ENCODE results near the gene COL13A1.

Gene COL13A1

DNA sequence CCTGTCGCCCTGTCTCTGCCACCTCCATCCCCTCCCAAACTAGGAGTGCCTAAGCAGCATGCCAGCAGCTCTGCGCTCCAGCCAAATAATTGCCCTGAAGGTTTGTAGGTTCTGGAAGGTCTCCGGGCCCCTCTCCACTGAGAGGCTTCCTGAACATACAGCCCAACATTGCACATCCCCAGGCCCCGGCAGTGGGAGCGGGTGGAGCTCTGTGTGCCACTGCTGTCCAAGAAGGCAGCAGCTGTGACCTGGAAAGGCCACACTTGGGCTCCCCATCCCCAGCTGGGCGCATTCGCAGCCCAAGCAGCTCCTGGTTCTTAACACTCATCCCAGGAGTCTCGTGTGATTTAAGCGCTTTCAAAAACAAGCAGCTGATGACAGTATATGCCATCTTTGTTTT is 95.7 kb downstream of the COL13A1 start:
- CTCF ChIA-PET, result interaction anchor here (0.7 to 1.1 kb wide), 4 partner anchors 11 to 358 kb away, joined by 3 to 4 read pairs (median 4); no protein-coding TSS in a partner anchor
- no peak overlapping the region for H3K27ac ChIP-seq
- no peak for DNase-seq (ENCODE audit: low spot score)
- TF ChIP-seq, protein P1, sequence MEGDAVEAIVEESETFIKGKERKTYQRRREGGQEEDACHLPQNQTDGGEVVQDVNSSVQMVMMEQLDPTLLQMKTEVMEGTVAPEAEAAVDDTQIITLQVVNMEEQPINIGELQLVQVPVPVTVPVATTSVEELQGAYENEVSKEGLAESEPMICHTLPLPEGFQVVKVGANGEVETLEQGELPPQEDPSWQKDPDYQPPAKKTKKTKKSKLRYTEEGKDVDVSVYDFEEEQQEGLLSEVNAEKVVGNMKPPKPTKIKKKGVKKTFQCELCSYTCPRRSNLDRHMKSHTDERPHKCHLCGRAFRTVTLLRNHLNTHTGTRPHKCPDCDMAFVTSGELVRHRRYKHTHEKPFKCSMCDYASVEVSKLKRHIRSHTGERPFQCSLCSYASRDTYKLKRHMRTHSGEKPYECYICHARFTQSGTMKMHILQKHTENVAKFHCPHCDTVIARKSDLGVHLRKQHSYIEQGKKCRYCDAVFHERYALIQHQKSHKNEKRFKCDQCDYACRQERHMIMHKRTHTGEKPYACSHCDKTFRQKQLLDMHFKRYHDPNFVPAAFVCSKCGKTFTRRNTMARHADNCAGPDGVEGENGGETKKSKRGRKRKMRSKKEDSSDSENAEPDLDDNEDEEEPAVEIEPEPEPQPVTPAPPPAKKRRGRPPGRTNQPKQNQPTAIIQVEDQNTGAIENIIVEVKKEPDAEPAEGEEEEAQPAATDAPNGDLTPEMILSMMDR (conservative IDR thresholded peaks at IDR 0.05; ENCODE audit: low read depth), result no peak
- POLR2A ChIA-PET (ENCODE audit: low non-redundant PET), result no interaction called here

DNA sequence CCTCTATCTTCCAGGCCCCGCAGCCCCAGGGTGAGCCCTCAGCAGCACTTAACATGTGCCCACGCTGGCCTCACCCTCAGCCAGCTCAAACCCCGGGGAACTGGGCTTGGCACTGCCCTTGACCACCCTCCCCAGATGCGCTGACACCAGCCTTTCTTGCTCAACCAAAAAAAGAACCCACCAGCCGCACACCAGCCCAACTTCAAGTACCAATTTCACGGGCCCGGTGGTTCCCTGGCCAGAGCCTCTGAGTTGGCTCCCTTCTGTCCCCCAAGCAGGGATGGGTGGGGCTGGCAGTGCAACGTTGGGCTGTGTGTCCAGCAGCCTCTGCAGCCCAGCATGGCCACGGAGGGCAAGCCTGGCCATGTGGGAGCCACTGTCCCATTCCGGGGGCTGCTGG is 96.3 kb downstream of the COL13A1 start:
- ChIA-PET POLR2A (ENCODE audit: low non-redundant PET) (no interaction called here), CTCF (interaction anchor here (0.7 to 1.1 kb wide), 4 partner anchors 12 to 358 kb away, joined by 3 to 4 read pairs (median 4); no protein-coding TSS in a partner anchor)
- H3K27ac ChIP-seq, result no peak overlapping the region
- TF ChIP-seq, protein P1 (conservative IDR thresholded peaks at IDR 0.05; ENCODE audit: low read depth), result no peak
- DNase-seq (ENCODE audit: low spot score), result no peak

DNA sequence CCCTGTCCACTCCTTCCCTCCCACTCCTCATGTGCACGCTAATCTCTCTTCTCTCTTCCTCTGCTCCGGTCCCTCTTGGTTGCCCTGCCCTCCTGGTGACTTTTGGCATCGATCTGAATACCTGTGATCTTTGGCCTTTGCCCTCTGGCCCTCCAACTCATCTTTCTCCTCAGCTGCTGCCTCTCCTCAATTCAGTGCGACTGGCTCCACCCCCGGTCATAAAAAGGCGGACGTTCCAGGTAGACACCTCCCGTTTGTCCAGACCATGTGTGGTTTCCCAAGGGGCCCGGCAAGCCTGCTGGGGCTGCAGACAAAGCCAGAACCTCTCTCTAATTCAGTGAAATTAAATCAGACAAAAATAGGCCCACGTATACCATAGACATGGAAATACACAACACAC is 96.8 kb downstream of the COL13A1 start:
- TF ChIP-seq, protein P1 (conservative IDR thresholded peaks at IDR 0.05; ENCODE audit: low read depth), result no peak
- CTCF ChIA-PET, result interaction anchor here (1.1 to 1.5 kb wide), 2 partner anchors 15 to 16 kb away, joined by 3 to 6 read pairs; no protein-coding TSS in a partner anchor
- POLR2A ChIA-PET (ENCODE audit: low non-redundant PET), result no interaction called here
- no peak for DNase-seq (ENCODE audit: low spot score)
- H3K27ac ChIP-seq, result no peak overlapping the region

DNA sequence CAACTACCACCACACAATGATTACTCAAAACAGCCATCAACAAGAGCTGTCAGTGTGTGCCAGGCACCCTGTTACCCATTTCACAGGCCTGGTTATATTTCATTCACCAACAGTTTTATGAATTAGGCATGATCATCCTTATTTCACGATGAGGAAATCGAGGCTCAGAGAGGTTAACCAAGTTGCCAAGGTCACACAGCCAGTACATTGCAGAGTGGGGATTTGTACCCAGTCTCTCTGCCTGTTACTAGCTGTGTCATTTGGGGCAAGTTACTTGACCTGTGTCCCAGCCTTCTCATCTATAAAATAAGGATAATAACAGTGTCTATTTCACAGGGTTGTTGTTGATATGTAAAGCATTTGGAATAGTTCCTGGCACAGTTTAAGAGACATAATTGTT is 97.2 kb downstream of the COL13A1 start:
- TF ChIP-seq, protein P1 (conservative IDR thresholded peaks at IDR 0.05; ENCODE audit: low read depth), result no peak
- ChIA-PET POLR2A (ENCODE audit: low non-redundant PET) (no interaction called here), CTCF (interaction anchor here (1.5 kb wide), 1 partner anchor 15 kb away, joined by 6 read pairs; no protein-coding TSS in a partner anchor)
- DNase-seq (ENCODE audit: low spot score), result no peak
- H3K27ac ChIP-seq, result no peak overlapping the region

DNA sequence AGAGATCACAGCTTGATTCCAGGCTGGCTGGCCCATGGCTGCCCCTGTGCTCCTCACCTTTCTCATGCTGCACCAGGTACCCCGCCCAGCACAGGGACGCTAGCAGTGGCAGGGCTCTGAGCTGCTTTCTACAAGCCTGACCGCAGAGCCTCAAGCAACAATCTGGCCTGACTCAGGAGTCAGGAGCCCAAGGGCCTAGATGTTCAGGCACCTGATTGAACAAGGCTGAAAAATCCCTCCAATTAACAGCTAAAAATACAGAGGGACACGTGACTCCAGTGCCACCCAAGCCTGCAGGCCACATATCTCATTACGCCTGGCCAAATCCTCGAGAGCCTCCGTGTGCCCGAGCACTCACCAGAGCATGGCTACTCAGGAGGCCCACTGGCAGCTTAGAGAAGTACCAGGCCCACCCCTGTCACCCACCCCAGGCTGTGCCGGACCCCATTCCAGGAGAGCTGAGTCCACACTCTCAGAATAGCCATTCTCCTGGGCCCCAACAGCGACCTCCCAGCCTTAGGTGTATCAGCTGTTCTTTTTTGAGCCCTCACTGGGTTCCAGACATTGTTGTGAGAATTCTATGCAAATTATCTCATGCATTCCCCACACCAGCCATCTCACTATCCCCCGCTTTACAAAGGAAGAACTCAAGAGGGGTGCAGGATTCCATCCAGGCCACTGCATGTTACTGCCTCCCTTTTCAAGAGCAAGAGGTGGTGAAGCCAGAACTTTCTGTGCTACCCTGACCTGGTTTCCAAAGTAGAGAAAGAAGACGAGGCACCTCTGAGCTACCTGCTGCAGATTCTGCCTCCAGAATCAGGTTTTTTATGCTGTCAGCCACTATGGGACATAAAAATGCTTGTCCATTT is 98.3 kb downstream of the COL13A1 start:
- no peak overlapping the region for H3K27ac ChIP-seq
- ChIA-PET CTCF (interaction anchor here (0.9 to 1.9 kb wide), 6 partner anchors 8 to 615 kb away, joined by 3 to 16 read pairs (median 5); no protein-coding TSS in a partner anchor), POLR2A (ENCODE audit: low non-redundant PET) (no interaction called here)
- TF ChIP-seq, protein P1 (conservative IDR thresholded peaks at IDR 0.05; ENCODE audit: low read depth), result no peak
- no peak for DNase-seq (ENCODE audit: low spot score)

DNA sequence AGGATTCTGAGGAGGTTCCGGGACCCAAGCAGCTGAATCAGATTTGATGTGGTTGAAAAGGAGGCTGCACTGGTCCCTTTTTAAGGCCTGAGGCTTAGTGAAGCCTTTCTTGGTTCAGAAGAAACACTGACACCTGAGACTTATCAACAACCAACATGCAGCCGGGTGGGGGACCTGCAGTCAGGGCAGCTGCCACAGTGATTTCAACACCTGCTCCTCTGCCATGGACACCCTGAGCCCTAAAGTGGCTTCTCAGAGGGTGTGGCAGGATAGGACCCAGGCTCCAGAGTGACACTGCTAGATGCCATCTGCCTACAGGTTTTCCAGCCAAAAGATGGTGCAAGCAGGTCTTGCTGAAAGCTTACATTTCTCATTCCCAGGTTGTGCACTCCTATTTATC is 99.3 kb downstream of the COL13A1 start:
- no peak for DNase-seq (ENCODE audit: low spot score)
- CTCF ChIA-PET, result interaction anchor here (0.6 to 1.9 kb wide), 7 partner anchors 9 to 114 kb away, joined by 3 to 16 read pairs (median 6); no protein-coding TSS in a partner anchor
- POLR2A ChIA-PET (ENCODE audit: low non-redundant PET), result no interaction called here
- H3K27ac ChIP-seq, result no peak overlapping the region
- TF ChIP-seq, protein P1 (conservative IDR thresholded peaks at IDR 0.05; ENCODE audit: low read depth), result no peak
